Left lung (tissue), 10 donors: ENCODE data around the gene C10orf90. TPM values are rescaled to one million over a fixed set of nuclear protein-coding genes. Genes with fewer than 3 reads are reported as not detected.

Experiments
- ATAC-seq: fragments of 200-7000 bp; cut with Tn5 transposase; one replicate; pipeline ENCODE4 v1.9.1; 2020; ENCODE audit warnings: moderate library complexity
- DNase-seq, 4 donors: peaks; one replicate each; pipeline ENCODE4 v3.0.0-alpha.2; 2013 to 2020
- H3K27ac ChIP-seq, 2 donors: fragments of 200-600 bp; sonication (generic) in 1 of 2; one replicate each; pipeline versions ENCODE4 v1.5.0 to v1.8.0; 2020 to 2021
- H3K27me3 ChIP-seq, 2 donors: fragments of 200-600 bp; sonication (generic) in 1 of 2; one replicate each; pipeline versions ENCODE4 v1.5.0 to v1.8.0; 2020 to 2021
- H3K36me3 ChIP-seq, 2 donors: fragments of 200-600 bp; sonication (generic) in 1 of 2; one replicate each; pipeline versions ENCODE4 v1.5.0 to v1.8.0; 2020 to 2021
- H3K4me1 ChIP-seq, 2 donors: fragments of 200-600 bp; one replicate each; pipeline ENCODE4 v1.8.0; 2021
- H3K4me3 ChIP-seq, 2 donors: fragments of 200-600 bp; sonication (generic) in 1 of 2; one replicate each; pipeline versions ENCODE4 v1.5.0 to v1.8.0; 2020 to 2021; ENCODE audit warnings: mild to moderate bottlenecking in 1 of 2
- H3K9me3 ChIP-seq, 2 donors: fragments of 200-600 bp; sonication (generic) in 1 of 2; one replicate each; pipeline versions ENCODE4 v1.5.0 to v1.8.0; 2020 to 2021
- intact Hi-C, 2 donors: fragments of 100-400 bp; cut with DNase I; formaldehyde crosslinking; loops; one replicate each; pipeline versions ENCODE4 v1.11.2 to v1.14.2; 2022
- polyA plus RNA-seq, 6 donors: library from polyadenylated mRNA; unstranded; fragments of 120-200 nt; gene quantifications; one replicate each; pipeline ENCODE4 v1.2.1, GENCODE V29; 2013; ENCODE audit not compliant: insufficient read length in 6 of 6
- total RNA-seq, 2 donors: library from RNA; stranded (reverse); fragmentation: NEBNext Ultra II Directional; extraction: Animal tissue kit (Norgen Biotek cat#: 25700); gene quantifications; one replicate each; pipeline ENCODE4 v1.2.1, GENCODE V29; 2021
- TF ChIP-seq, protein P1 (sequence below), 2 donors: fragments of 200-600 bp; sonication (generic) in 1 of 2; IDR thresholded peaks; one replicate each; pipeline versions ENCODE4 v1.5.0 to v1.8.0; 2021; ENCODE audit warnings: antibody characterized with exemption in 2 of 2
- donor health status: DM: no; HTN: yes; CAD: no.
- donor health status: DM: no; HTN: no; CAD: no.

C10orf90 gene
- total and polyA plus RNA-seq, 8 donors = 12.6 to 29.8 (median 20.5) TPM; not detected in 2

DNA sequence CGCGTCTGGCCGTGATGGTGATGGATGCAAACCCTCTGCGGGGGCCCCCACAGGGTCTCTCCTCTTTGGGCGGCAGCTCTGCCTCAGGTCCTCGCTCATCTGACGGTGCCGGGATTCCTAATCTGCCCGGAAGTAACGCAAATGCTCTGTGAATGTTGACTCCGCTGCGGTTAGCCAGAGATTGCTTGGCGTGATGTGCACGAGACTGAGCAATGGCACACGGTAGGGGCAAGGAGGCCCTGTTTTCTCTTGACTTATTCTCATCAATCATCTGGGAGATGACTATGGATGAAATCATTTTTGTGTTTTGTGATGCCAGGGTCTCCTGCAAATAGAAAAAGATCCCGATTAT, 165.8 kb downstream of the C10orf90 start:
- no peak overlapping the region for H3K4me3 ChIP-seq
- no peak for DNase-seq
- intact Hi-C loops = no loop called here
- TF ChIP-seq, protein P1, sequence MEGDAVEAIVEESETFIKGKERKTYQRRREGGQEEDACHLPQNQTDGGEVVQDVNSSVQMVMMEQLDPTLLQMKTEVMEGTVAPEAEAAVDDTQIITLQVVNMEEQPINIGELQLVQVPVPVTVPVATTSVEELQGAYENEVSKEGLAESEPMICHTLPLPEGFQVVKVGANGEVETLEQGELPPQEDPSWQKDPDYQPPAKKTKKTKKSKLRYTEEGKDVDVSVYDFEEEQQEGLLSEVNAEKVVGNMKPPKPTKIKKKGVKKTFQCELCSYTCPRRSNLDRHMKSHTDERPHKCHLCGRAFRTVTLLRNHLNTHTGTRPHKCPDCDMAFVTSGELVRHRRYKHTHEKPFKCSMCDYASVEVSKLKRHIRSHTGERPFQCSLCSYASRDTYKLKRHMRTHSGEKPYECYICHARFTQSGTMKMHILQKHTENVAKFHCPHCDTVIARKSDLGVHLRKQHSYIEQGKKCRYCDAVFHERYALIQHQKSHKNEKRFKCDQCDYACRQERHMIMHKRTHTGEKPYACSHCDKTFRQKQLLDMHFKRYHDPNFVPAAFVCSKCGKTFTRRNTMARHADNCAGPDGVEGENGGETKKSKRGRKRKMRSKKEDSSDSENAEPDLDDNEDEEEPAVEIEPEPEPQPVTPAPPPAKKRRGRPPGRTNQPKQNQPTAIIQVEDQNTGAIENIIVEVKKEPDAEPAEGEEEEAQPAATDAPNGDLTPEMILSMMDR (IDR thresholded peaks at IDR 0.05) = no peak
- no peak overlapping the region for H3K27ac ChIP-seq
- ATAC-seq = no peak
- no peaks in the 10 kb centered on the region for H3K36me3 ChIP-seq
- H3K9me3 ChIP-seq = no peaks in the 10 kb centered on the region
- H3K4me1 ChIP-seq = no peaks in the 10 kb centered on the region
- H3K27me3 ChIP-seq = peaks cover 0 to 3% of the 10 kb centered on the region in 2 donors

DNA sequence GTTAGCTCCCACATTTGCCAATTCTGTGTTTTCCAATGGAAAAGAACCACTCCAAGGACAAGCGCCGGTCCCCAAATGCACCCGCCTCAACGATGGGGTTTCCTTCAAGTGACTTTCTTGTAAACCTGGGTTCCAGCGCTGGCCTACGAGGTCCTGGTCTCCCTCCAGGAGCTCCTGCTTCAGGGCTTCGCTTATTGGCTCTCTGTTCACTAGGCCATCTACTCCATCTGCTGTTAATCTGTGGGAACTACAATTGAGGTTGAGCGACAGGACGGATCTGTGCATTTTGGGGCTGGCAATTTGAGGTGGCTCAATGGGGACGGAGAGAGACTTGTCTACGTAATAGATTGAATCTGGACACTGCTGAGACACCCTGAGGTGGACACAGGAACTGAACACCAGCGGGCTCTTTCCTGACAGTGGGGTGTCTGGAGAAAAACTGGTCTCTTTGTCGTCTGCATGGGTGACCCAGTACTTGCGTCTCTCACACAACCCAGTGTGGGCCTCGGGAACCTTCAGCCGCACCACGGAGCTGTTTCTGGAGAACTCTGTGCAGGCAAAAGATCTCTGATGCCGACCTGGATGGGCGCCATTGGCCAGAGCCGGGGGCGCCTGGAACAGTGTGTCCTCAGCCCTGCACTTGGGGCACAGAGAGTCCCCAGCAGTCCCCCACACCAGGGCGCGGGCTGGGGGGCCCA, 166.3 kb downstream of the C10orf90 start:
- Histone ChIP-seq H3K36me3 (no peaks in the 10 kb centered on the region), H3K9me3 (no peaks in the 10 kb centered on the region), H3K27me3 (peaks cover 0 to 3% of the 10 kb centered on the region in 2 donors), H3K4me3 (no peak overlapping the region), H3K27ac (no peak overlapping the region), H3K4me1 (no peaks in the 10 kb centered on the region)
- peak; percentile 89 for ATAC-seq
- intact Hi-C loops = no loop called here
- peak in 3 of 4 donors; percentile 41 to 72 (median 65) for DNase-seq
- TF ChIP-seq, protein P1 (IDR thresholded peaks at IDR 0.05) = peak; percentile 52 to 61

DNA sequence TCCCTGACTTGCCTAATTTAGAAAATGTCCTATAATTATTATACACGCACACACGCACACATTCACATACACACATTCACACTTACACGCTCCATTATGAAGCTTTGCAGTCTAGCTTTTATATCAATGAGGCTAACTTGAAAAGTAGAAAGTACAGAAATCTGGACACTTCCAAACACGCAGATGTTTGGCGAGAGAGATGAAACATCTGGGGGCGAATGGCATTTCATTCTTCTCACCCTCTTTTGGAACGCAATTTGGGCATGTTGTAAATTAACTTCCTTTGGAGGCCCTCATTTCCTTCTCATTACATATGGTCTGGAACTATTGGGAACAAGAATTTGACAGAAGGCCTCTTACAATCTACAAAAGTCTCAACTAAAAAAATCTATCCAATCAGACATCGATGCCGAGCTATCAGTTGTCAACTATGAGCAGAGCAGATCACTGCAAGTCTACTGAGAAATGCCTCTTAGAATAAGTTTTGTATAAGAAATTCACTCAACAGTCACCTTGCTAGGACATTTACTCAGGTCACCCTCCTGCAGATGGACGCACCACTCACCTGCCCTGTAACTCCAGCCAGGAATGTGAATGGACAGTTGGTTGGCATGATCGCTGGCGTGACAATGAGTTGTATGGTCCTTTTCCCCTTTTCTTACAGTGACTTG, 167.0 kb downstream of the C10orf90 start:
- H3K27ac ChIP-seq = no peak overlapping the region
- H3K9me3 ChIP-seq = no peaks in the 10 kb centered on the region
- H3K27me3 ChIP-seq = peaks cover 0 to 3% of the 10 kb centered on the region in 2 donors
- H3K4me1 ChIP-seq = no peaks in the 10 kb centered on the region
- H3K36me3 ChIP-seq = no peaks in the 10 kb centered on the region
- DNase-seq (peak in 1 of 4 donors; percentile 8), ATAC-seq (no peak)
- H3K4me3 ChIP-seq = no peak overlapping the region
- intact Hi-C loops = no loop called here
- TF ChIP-seq, protein P1 (IDR thresholded peaks at IDR 0.05) = no peak

DNA sequence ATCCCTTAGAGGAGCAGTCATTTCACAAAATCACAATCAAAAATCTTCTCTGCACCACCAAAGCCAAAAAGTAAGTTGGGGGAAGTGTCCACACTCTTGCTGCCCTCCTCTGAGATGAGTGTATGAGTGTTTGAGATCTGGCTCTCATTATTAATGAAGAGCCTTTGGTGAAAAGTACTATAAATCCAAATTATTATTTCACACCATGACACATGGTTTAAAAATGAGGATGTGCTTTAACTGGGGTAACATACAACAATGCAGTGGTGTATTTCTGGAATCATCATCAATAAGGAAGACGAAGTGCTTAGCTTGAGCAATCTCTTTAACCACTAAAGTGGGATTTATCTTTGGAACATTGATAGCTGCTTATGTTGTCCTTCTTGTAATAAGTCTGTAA, 168.1 kb downstream of the C10orf90 start:
- Histone ChIP-seq H3K4me1 (no peaks in the 10 kb centered on the region), H3K27me3 (peaks cover 0 to 3% of the 10 kb centered on the region in 2 donors), H3K9me3 (no peaks in the 10 kb centered on the region), H3K4me3 (no peak overlapping the region), H3K36me3 (no peaks in the 10 kb centered on the region), H3K27ac (no peak overlapping the region)
- ATAC-seq = no peak
- TF ChIP-seq, protein P1 (IDR thresholded peaks at IDR 0.05) = no peak
- DNase-seq = no peak
- intact Hi-C loops = no loop called here

DNA sequence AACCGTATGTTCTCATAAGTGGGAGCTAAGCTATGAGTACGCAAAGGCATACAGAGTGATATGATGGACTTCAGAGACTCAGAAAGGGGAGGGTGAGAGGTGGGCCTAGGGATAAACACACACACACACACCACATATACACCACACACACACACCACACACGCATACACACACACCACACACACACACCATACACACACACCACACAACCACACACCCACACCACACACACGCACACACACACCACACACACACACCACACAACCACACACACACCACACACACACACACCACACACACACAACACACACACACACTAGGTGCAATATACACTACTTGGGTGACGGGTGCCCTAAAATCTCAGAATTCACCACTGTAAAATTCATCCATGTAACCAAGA, 168.7 kb downstream of the C10orf90 start:
- intact Hi-C loops = no loop called here
- Histone ChIP-seq H3K4me3 (no peak overlapping the region), H3K4me1 (no peaks in the 10 kb centered on the region), H3K27ac (no peak overlapping the region), H3K27me3 (peaks cover 0 to 3% of the 10 kb centered on the region in 2 donors), H3K36me3 (no peaks in the 10 kb centered on the region), H3K9me3 (no peaks in the 10 kb centered on the region)
- DNase-seq = no peak
- ATAC-seq = no peak
- TF ChIP-seq, protein P1 (IDR thresholded peaks at IDR 0.05) = no peak
